A549 treated with CpdA at 1 μM for 4 hours (cell line): ENCODE measurements around the gene PPM1E. TPM values are rescaled to one million over a fixed set of nuclear protein-coding genes. Genes with fewer than 3 reads are reported as not detected.

Source experiments
- total RNA-seq: library from RNA; stranded (reverse); fragments of 200-300 nt; extraction: Qiagen RNA extraction; gene quantifications from 5 replicates; pipeline ENCODE4 v1.2.3, GENCODE V29; 2022; ENCODE audit warnings: low read depth

The PPM1E gene
- 0.03 to 0.09 TPM (median 0.08 TPM) in 5 replicates for total RNA-seq

DNA sequence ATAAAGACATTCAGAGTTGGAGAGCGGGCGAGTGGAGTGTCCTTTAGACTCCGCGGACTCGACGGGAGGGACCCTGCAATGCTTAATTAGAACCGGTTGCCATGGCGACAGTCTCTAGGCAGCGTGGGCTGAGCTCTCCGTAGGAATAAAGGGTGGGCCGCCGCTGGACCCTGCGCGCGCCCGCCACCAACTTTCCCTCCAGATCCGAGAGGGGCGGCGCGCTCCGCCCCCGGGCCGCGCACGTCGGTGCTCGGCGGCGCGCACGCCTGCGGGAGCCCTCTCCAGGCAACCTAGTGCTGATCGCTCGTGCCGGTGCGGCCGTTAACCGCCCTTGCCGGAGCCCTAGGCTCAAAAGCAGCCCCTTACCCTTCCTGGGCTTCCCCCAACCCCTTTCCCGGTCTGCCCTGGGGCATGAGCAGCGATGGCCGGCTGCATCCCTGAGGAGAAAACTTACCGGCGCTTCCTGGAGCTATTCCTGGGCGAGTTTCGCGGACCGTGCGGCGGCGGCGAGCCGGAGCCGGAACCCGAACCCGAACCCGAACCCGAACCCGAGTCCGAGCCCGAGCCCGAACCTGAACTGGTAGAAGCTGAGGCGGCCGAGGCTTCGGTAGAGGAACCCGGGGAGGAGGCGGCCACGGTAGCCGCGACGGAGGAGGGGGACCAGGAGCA, at the start of gene PPM1E:
PPM1E (plus strand) TSS at position 278 of the 669 bp plus-strand sequence.

Other genes starting within 250 kb of the PPM1E start
- gene MTMR4, start 241.2 kb upstream of the PPM1E start, total RNA-seq = 7.4 to 12.5 TPM (median 11.0 TPM) in 5 replicates
- 0.02 to 0.15 TPM (median 0.09 TPM) in 4 of 5 replicates, not detected in the other for gene TEX14, start 63.8 kb upstream of the PPM1E start, total RNA-seq
- 52.4 to 66.3 TPM (median 61.5 TPM) in 5 replicates for gene RAD51C, start 63.3 kb upstream of the PPM1E start, total RNA-seq